ENCODE measurements around the gene SIPA1.

DNA sequence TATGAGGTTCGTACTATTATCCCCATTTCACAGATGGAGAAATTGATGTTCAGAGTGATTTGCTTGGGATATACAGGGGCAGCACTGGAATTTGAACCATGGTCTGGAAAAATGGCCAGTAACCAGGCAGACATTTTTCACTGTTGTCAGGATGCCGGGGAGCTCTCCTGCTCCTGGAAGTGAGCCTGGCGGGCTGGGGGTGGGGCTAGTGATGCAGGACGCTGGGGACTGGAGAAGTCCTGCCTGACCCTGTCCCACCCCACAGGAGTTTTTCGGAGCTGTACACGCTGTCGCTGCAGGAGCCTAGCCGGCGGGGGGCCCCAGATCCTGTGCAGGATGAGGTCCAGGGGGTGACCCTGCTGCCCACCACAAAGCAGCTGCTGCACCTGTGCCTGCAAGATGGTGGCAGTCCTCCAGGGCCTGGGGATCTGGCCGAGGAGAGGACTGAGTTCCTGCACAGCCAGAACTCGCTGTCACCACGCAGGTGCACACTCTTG lies 11.1 kb downstream of the SIPA1 start:
- TF ChIP-seq YY1 (IDR thresholded peaks at IDR 0.05; ENCODE audit: insufficient read depth, insufficient read length), result no peak
- TF ChIP-seq SUZ12 (IDR thresholded peaks at IDR 0.05; ENCODE audit: extremely low read depth, insufficient read depth, insufficient read length), result no peak
